Uterus (tissue), 4 donors: ENCODE data around the gene GNG12. TPM values are rescaled to one million over a fixed set of nuclear protein-coding genes. Genes with fewer than 3 reads are reported as not detected.
A peak's percentile ranks its signal among the peaks of the same experiment; 100 is the strongest.

Source experiments
- DNase-seq, 2 donors: peaks; one replicate each; pipeline ENCODE4 v3.0.0-alpha.2; 2019 to 2020
- H3K27ac ChIP-seq, 2 donors: fragments of 200-600 bp; sonication (generic); 1 replicate in 1 of 2; 2 replicates in 1 of 2; pipeline ENCODE4 v1.5.1; 2016 to 2018
- H3K27me3 ChIP-seq, 2 donors: fragments of 200-600 bp; sonication (generic); one replicate each; pipeline ENCODE4 v1.5.1; 2018 to 2019; ENCODE audit warnings: control low read depth in 1 of 2
- H3K36me3 ChIP-seq, 2 donors: fragments of 200-600 bp; sonication (generic); one replicate each; pipeline ENCODE4 v1.5.1; 2019; ENCODE audit warnings: control low read depth in 1 of 2
- H3K4me1 ChIP-seq, 2 donors: fragments of 200-600 bp; sonication (generic); one replicate each; pipeline ENCODE4 v1.5.1; 2018 to 2019; ENCODE audit warnings: control low read depth in 1 of 2
- H3K4me3 ChIP-seq, 2 donors: fragments of 200-600 bp; sonication (generic); 1 replicate in 1 of 2; 2 replicates in 1 of 2; pipeline ENCODE4 v1.5.1; 2018 to 2019; ENCODE audit warnings: mild to moderate bottlenecking in 1 of 2
- H3K9me3 ChIP-seq, 2 donors: fragments of 200-600 bp; sonication (generic); one replicate each; pipeline ENCODE4 v1.5.1; 2019; ENCODE audit warnings: control low read depth in 1 of 2
- CTCF ChIP-seq, 4 experiments: fragments of 200-600 bp in 2 of 4; fragments of 450-650 bp in 2 of 4; sonication (generic) in 2 of 4; IDR thresholded peaks; one replicate each; pipeline ENCODE4 v1.5.1; 2016 to 2019; ENCODE audit warnings: antibody characterized with exemption in 4 of 4, mild to moderate bottlenecking in 2 of 4, moderate library complexity in 1 of 4
- POLR2A ChIP-seq, 2 donors: fragments of 450-650 bp; IDR thresholded peaks; one replicate each; pipeline ENCODE4 v1.6.1; 2016; ENCODE audit warnings: antibody characterized with exemption in 2 of 2, mild to moderate bottlenecking in 1 of 2, moderate library complexity in 1 of 2
- intact Hi-C: fragments of 100-400 bp; cut with DNase I; formaldehyde crosslinking; loops from one replicate; pipeline ENCODE4 v1.15.1; 2023; ENCODE audit warnings: low total_unique reads
- total RNA-seq, 4 donors: library from RNA; depleted of rRNA in 3 of 4; stranded (reverse); fragments of >200 nt in 3 of 4; gene quantifications; one replicate each; pipeline versions ENCODE4 v1.1.0 to v1.2.4, GENCODE V29; 2014 to 2023
- donor health status: DM: yes; HTN: yes; CAD: no.

The GNG12 gene
- total RNA-seq, 4 donors from 2014 or later = 45.3 to 179 (median 120) TPM

GRCh38 chr1:67752306-67752705 lies 81.0 kb downstream of the GNG12 start:
- H3K9me3 ChIP-seq = no peaks in the 10 kb centered on the region
- no peak for TF ChIP-seq CTCF (IDR thresholded peaks at IDR 0.05)
- TF ChIP-seq POLR2A (IDR thresholded peaks at IDR 0.05) = no peak
- H3K4me3 ChIP-seq = no peak overlapping the region
- intact Hi-C loops = loop anchor here (10.0 kb wide), 1 partner anchor 188 kb away; no protein-coding TSS in a partner anchor
- peaks cover 0 to 23% of the 10 kb centered on the region in 2 donors for H3K4me1 ChIP-seq
- H3K27ac ChIP-seq = peak overlapping the region in 1 of 2 donors; percentile 88
- no peak for DNase-seq
- H3K27me3 ChIP-seq = no peaks in the 10 kb centered on the region
- H3K36me3 ChIP-seq = no peaks in the 10 kb centered on the region

GRCh38 chr1:67750691-67751054 lies 82.6 kb downstream of the GNG12 start:
- intact Hi-C loops = loop anchor here (10.0 kb wide), 1 partner anchor 186 kb away; no protein-coding TSS in a partner anchor
- H3K27ac ChIP-seq = peak overlapping the region; percentile 86 to 88
- peaks cover 0 to 24% of the 10 kb centered on the region in 2 donors for H3K4me1 ChIP-seq

GRCh38 chr1:67749844-67750690 lies 83.2 kb downstream of the GNG12 start:
- TF ChIP-seq POLR2A (IDR thresholded peaks at IDR 0.05) = no peak
- DNase-seq = peak in 1 of 2 donors; percentile 55
- intact Hi-C loops = loop anchor here (10.0 kb wide), 1 partner anchor 185 kb away; no protein-coding TSS in a partner anchor
- no peak overlapping the region for H3K4me3 ChIP-seq
- no peaks in the 10 kb centered on the region for H3K27me3 ChIP-seq
- no peaks in the 10 kb centered on the region for H3K9me3 ChIP-seq
- H3K36me3 ChIP-seq = no peaks in the 10 kb centered on the region
- peaks cover 0 to 24% of the 10 kb centered on the region in 2 donors for H3K4me1 ChIP-seq
- H3K27ac ChIP-seq = peak overlapping the region; percentile 86 to 88

More at GRCh38 chr1:67750691-67751054, 82.6 kb downstream of the GNG12 start:
- no peaks in the 10 kb centered on the region for H3K9me3 ChIP-seq
- no peak for DNase-seq
- no peak overlapping the region for H3K4me3 ChIP-seq
- H3K27me3 ChIP-seq = no peaks in the 10 kb centered on the region
- H3K36me3 ChIP-seq = no peaks in the 10 kb centered on the region
- no peak for TF ChIP-seq CTCF (IDR thresholded peaks at IDR 0.05)
- TF ChIP-seq POLR2A (IDR thresholded peaks at IDR 0.05) = no peak

- no peak for DNase-seq
- Histone ChIP-seq H3K4me1 (peaks cover 0 to 24% of the 10 kb centered on the region in 2 donors), H3K27me3 (no peaks in the 10 kb centered on the region), H3K36me3 (no peaks in the 10 kb centered on the region), H3K9me3 (no peaks in the 10 kb centered on the region), H3K27ac (peak overlapping the region; percentile 86 to 88), H3K4me3 (no peak overlapping the region)
- no peak for TF ChIP-seq POLR2A (IDR thresholded peaks at IDR 0.05)
- TF ChIP-seq CTCF (IDR thresholded peaks at IDR 0.05) = no peak
- intact Hi-C loops = no loop called here
These were observed 83.9 kb downstream of the GNG12 start for GRCh38 chr1:67749263-67749843.

- no peaks in the 10 kb centered on the region for H3K27me3 ChIP-seq
- no peak for TF ChIP-seq CTCF (IDR thresholded peaks at IDR 0.05)
- TF ChIP-seq POLR2A (IDR thresholded peaks at IDR 0.05) = peak in 1 of 2 donors; percentile 14
- H3K4me1 ChIP-seq = peaks cover 0 to 24% of the 10 kb centered on the region in 2 donors
- no peak for DNase-seq
- no peaks in the 10 kb centered on the region for H3K36me3 ChIP-seq
- no peaks in the 10 kb centered on the region for H3K9me3 ChIP-seq
- H3K27ac ChIP-seq = peak overlapping the region; percentile 86 to 88
- intact Hi-C loops = no loop called here
- H3K4me3 ChIP-seq = no peak overlapping the region
These were observed 84.6 kb downstream of the GNG12 start for GRCh38 chr1:67748630-67749029.
